Measurements from ENCODE around the gene MEGF11.

The MEGF11 gene

DNA sequence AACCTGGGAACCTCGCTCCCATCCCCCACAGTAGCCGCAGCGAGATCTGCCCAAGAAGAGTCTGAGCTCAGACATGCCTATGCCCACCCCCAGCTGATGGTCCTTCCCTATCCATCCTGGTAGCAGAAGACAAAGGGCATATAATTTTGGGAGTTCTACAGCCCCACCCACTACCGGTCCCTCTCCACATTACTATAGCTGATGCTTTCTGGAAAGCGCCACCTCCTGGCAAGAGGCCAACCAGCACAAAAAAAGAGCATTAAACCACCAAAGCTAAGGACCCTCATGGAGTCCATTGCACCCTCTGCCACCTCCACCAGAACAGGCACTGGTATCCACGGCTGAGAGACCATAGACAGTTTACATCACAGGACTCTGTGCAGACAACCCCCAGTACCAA, 168.4 kb downstream of the MEGF11 start:
- DNase-seq (ENCODE audit: low spot score in 2 of 2) (no peak), ATAC-seq (replicated peaks; ENCODE audit: extremely low read depth, poor library complexity, severe bottlenecking) (no peak)
- Mint-ChIP-seq H3K9me3 (no peaks in the 10 kb centered on the region), H3K4me1 (no peaks in the 10 kb centered on the region), H3K36me3 (ENCODE audit: insufficient read depth) (no peaks in the 10 kb centered on the region), H3K27me3 (peaks cover 65% of the 10 kb centered on the region), H3K4me3 (no peak overlapping the region), H3K27ac (ENCODE audit: low read depth) (no peak overlapping the region)

DNA sequence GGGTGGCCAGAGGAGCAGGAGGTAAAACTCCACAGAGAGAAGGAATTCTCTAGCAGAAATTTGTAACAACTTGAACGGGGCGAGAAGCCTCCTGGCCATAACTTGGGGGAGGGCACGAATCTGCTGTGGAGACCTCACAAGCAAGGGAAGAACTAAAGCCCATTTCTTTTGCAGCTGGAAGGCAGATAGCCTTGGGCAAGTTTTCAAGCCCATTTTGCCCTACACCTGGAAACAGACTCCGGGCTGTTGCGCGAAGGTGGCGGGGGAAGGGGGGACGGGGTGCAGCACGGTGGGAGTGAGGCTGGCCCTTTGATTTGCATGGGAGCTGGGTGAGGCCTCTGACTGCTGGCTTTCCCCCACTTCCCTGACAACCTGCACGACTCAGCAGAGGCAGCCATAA, 168.8 kb downstream of the MEGF11 start:
- H3K27me3 Mint-ChIP-seq = peaks cover 68% of the 10 kb centered on the region

DNA sequence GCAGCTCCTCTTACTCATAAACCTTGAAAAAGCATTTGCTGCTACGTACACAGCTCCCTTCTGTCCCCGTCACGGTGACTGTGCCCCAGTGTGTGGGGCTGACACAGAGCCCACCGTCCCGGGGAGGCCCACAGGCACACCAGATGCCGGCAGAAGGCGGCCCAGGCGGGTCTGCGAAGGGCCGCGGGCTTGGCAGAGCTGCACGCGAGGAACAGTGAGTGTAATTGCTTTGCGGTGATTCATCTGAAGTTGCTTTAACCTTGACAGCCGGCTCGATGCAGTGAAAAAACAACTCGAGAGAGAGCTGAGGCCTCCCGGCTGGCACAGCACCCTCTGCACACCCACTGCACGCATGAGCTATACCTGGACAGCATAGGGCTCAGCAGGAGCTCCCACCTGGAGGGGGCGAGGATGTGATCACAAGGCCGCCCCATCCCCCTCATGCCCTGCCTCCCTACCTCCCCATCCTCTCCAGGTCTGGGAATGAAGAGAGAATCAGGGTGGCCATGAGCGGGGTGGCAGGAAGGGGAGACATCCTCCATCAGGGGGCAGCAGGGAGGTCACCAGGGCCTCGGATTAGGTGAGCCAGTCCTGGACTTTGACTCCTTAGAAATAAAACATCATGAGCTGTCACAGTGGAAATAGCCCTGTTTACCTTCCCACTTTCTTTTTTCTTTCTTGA, 172.7 kb downstream of the MEGF11 start:
- Mint-ChIP-seq H3K9me3 (no peaks in the 10 kb centered on the region), H3K4me1 (no peaks in the 10 kb centered on the region), H3K36me3 (ENCODE audit: insufficient read depth) (no peaks in the 10 kb centered on the region), H3K4me3 (no peak overlapping the region), H3K27ac (ENCODE audit: low read depth) (no peak overlapping the region), H3K27me3 (peaks cover 82% of the 10 kb centered on the region)
- DNase-seq (ENCODE audit: low spot score in 2 of 2) (no peak), ATAC-seq (replicated peaks; ENCODE audit: extremely low read depth, poor library complexity, severe bottlenecking) (no peak)

More for the DNA sequence above, 168.8 kb downstream of the MEGF11 start:
- no peaks in the 10 kb centered on the region for H3K9me3 Mint-ChIP-seq
- H3K27ac Mint-ChIP-seq (ENCODE audit: low read depth) = no peak overlapping the region
- DNase-seq (ENCODE audit: low spot score in 2 of 2) (no peak), ATAC-seq (replicated peaks; ENCODE audit: extremely low read depth, poor library complexity, severe bottlenecking) (no peak)
- no peak overlapping the region for H3K4me3 Mint-ChIP-seq
- no peaks in the 10 kb centered on the region for H3K4me1 Mint-ChIP-seq
- H3K36me3 Mint-ChIP-seq (ENCODE audit: insufficient read depth) = no peaks in the 10 kb centered on the region

GRCh38 chr15:66078929-66079275, 174.6 kb downstream of the MEGF11 start:
- Mint-ChIP-seq H3K36me3 (ENCODE audit: insufficient read depth) (no peaks in the 10 kb centered on the region), H3K9me3 (no peaks in the 10 kb centered on the region), H3K27ac (ENCODE audit: low read depth) (no peak overlapping the region), H3K4me1 (no peaks in the 10 kb centered on the region), H3K4me3 (no peak overlapping the region), H3K27me3 (peaks cover 75% of the 10 kb centered on the region)
- ATAC-seq (replicated peaks; ENCODE audit: extremely low read depth, poor library complexity, severe bottlenecking) = no peak
- DNase-seq (ENCODE audit: low spot score in 2 of 2) = no peak

DNA sequence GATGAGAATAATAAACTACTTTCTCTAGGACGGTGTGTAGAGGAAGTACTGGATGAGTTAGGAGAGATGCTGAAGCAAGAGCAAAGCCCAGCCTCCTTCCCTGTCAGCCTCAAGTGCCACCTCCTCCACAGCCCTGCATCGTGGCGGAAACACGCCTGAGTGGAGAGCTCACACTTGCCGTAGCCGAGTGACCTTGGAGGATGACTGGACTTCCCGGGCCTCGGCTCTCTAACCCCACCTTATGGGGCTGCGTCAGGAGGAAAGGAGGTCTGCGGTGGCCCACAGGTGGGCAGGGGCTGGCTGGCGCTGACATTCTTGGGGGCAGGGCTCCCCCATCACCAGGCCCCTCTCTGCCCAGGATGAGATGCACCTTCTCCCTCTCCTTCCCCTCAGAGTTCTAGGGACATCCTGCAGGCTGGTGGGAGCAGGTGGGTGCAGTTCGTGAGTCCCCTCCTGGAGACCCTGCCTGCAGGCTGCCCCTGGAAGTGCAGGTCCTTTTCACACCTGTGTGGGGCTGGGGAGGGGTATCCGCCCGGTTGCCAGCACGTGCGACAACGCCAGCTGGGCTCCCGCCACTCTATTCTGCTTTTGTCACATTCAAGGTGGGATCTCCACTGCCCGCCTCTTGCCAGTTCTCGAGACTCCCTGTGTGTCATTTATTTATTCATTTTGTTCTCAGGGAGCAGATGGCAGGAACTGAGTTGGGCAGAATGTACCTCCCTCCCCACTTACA, 175.2 kb downstream of the MEGF11 start:
- DNase-seq (ENCODE audit: low spot score in 2 of 2) (no peak), ATAC-seq (replicated peaks; ENCODE audit: extremely low read depth, poor library complexity, severe bottlenecking) (no peak)
- H3K27ac Mint-ChIP-seq (ENCODE audit: low read depth) = no peak overlapping the region
- H3K4me3 Mint-ChIP-seq = no peak overlapping the region
- H3K36me3 Mint-ChIP-seq (ENCODE audit: insufficient read depth) = no peaks in the 10 kb centered on the region
- no peaks in the 10 kb centered on the region for H3K4me1 Mint-ChIP-seq
- H3K27me3 Mint-ChIP-seq = peaks cover 80% of the 10 kb centered on the region
- H3K9me3 Mint-ChIP-seq = no peaks in the 10 kb centered on the region

GRCh38 chr15:66077320-66077663, 176.3 kb downstream of the MEGF11 start:
- DNase-seq (ENCODE audit: low spot score in 2 of 2) = no peak
- H3K27ac Mint-ChIP-seq (ENCODE audit: low read depth) = no peak overlapping the region
- peaks cover 74% of the 10 kb centered on the region for H3K27me3 Mint-ChIP-seq

GRCh38 chr15:66076591-66077319, 176.8 kb downstream of the MEGF11 start:
- DNase-seq (ENCODE audit: low spot score in 2 of 2) = no peak
- Mint-ChIP-seq H3K4me3 (no peak overlapping the region), H3K27me3 (peaks cover 69% of the 10 kb centered on the region), H3K27ac (ENCODE audit: low read depth) (no peak overlapping the region), H3K4me1 (no peaks in the 10 kb centered on the region), H3K9me3 (no peaks in the 10 kb centered on the region), H3K36me3 (ENCODE audit: insufficient read depth) (no peaks in the 10 kb centered on the region)
- ATAC-seq (replicated peaks; ENCODE audit: extremely low read depth, poor library complexity, severe bottlenecking) = no peak

More at GRCh38 chr15:66077320-66077663, 176.3 kb downstream of the MEGF11 start:
- Mint-ChIP-seq H3K36me3 (ENCODE audit: insufficient read depth) (no peaks in the 10 kb centered on the region), H3K4me1 (no peaks in the 10 kb centered on the region), H3K9me3 (no peaks in the 10 kb centered on the region), H3K4me3 (no peak overlapping the region)
- ATAC-seq (replicated peaks; ENCODE audit: extremely low read depth, poor library complexity, severe bottlenecking) = no peak

DNA sequence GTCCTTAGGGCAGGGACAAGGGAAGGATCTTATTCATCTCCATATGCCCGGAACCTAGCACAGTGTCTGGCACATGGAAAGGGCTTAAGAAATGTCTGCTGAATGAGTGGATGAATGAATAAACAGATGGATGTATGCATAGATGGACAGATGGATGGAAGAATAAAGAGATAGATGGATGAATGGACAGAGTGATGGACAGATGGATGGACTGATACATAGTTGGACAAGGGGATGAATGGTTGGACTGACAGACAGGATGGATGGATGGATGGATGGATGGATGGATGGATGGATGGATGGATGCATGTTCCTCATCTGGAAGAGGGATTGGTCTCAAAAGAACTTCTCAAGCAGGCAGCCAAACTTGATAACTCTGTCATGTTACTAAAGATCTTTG, 177.6 kb downstream of the MEGF11 start:
- Mint-ChIP-seq H3K36me3 (ENCODE audit: insufficient read depth) (no peaks in the 10 kb centered on the region), H3K4me3 (no peak overlapping the region), H3K27ac (ENCODE audit: low read depth) (no peak overlapping the region), H3K9me3 (no peaks in the 10 kb centered on the region), H3K27me3 (peaks cover 63% of the 10 kb centered on the region), H3K4me1 (no peaks in the 10 kb centered on the region)
- no peak for DNase-seq (ENCODE audit: low spot score in 2 of 2)
- ATAC-seq (replicated peaks; ENCODE audit: extremely low read depth, poor library complexity, severe bottlenecking) = no peak

DNA sequence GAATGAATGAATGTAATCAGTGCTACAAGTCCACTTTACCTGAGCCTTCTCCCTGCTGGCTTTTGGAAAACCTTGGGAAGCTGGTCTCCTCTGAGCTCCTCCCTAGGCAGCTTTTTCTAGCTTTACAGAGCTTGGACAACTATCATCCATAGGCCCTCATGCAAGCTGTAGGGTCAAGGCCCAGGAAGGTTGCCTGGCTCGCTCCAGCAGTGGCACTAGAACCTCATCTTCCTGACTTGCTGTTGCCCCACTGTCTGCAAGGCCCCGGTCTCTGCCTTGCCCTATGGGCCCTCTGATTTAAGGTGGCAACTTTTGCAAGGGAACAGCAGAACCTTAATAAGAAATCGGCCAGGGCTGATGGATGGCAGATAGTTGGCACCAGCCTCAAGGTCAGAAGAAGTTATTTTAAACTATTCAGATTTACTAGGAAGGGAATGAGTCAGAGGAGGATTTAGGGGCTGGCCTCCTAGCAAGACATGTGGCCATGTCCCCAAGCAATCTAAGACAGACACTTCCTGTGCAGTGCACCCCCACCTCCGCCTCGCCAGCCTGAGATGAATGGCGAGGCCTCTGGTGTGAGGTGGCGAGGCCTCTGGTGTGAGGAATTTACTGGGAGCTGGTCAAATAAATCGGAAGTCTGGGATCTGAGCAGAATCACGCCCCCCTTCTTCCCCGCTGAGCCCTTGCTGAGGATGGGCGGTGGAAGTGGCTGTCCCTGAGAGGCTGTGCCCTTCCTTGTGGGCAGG, 180.8 kb downstream of the MEGF11 start:
- no peaks in the 10 kb centered on the region for H3K36me3 Mint-ChIP-seq (ENCODE audit: insufficient read depth)
- peaks cover 41% of the 10 kb centered on the region for H3K27me3 Mint-ChIP-seq
- H3K27ac Mint-ChIP-seq (ENCODE audit: low read depth) = no peak overlapping the region
- H3K4me1 Mint-ChIP-seq = no peaks in the 10 kb centered on the region
- no peaks in the 10 kb centered on the region for H3K9me3 Mint-ChIP-seq
- no peak for ATAC-seq (replicated peaks; ENCODE audit: extremely low read depth, poor library complexity, severe bottlenecking)
- H3K4me3 Mint-ChIP-seq = no peak overlapping the region
- DNase-seq (ENCODE audit: low spot score in 2 of 2) = no peak

DNA sequence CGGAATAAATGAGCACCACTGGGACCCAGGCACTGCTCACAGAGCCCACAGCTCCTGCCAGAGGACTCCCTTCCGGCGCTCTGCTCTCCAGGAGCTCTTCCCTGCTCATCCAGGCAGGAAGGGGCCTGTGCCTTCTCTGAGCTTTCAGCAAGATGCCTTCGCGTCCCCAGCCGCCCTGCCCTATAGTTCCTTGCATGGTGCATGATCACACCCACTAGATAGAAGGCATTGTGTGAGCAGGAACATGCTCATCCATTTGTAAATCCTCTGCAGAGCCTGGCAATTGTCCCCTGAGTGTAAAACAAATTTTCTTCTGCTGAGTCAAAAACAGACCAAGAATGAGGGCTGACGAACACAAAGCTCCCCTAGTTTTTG, 181.6 kb downstream of the MEGF11 start:
- no peak for DNase-seq (ENCODE audit: low spot score in 2 of 2)
- Mint-ChIP-seq H3K36me3 (ENCODE audit: insufficient read depth) (no peaks in the 10 kb centered on the region), H3K27ac (ENCODE audit: low read depth) (no peak overlapping the region), H3K27me3 (peaks cover 32% of the 10 kb centered on the region), H3K4me3 (no peak overlapping the region), H3K9me3 (no peaks in the 10 kb centered on the region), H3K4me1 (no peaks in the 10 kb centered on the region)
- ATAC-seq (replicated peaks; ENCODE audit: extremely low read depth, poor library complexity, severe bottlenecking) = no peak

- Mint-ChIP-seq H3K4me3 (no peak overlapping the region), H3K27me3 (peaks cover 27% of the 10 kb centered on the region), H3K4me1 (no peaks in the 10 kb centered on the region), H3K27ac (ENCODE audit: low read depth) (no peak overlapping the region), H3K36me3 (ENCODE audit: insufficient read depth) (no peaks in the 10 kb centered on the region), H3K9me3 (no peaks in the 10 kb centered on the region)
- ATAC-seq (replicated peaks; ENCODE audit: extremely low read depth, poor library complexity, severe bottlenecking) = no peak
- no peak for DNase-seq (ENCODE audit: low spot score in 2 of 2)
These were observed 182.2 kb downstream of the MEGF11 start for GRCh38 chr15:66071160-66071920.
